Cerebellar nuclear complex (tissue), 1 donor: Measurements from ENCODE around the gene RRP1.
"Not testable (repeated sequence)": the region's sequence is repeated elsewhere in the genome, so short reads cannot be mapped to it uniquely, and the experiment has no call there.

Source experiments
- DNase-seq, 2 experiments: peaks; one replicate each; lab custom pipeline; 2025; lab: John Stamatoyannopoulos, UW

RRP1 gene

GRCh38 chr21:43836616-43837015 lies 47.2 kb downstream of the RRP1 start:
- DNase-seq = no peak

DNA sequence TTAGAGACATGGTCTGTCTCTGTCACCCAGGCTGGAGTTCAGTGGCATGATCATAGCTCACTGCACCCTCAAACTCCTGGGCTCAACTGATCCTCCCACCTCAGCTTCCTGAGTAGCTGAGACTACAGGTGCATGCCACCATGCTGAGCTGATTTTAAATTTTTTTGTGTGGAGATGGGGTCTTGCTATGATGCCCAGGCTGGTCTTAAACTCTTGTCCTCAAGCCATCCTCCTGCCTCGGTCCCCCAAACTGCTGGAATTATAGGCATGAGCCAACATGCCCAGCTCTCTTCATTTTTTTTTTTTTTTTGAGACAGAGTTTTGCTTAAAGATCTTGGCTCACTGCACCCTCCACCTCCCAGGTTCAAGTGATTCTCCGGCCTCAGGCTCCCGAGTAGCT lies 50.9 kb downstream of the RRP1 start:
- DNase-seq = no peak

GRCh38 chr21:43842742-43843141 lies 53.4 kb downstream of the RRP1 start:
- no peak for DNase-seq

DNA sequence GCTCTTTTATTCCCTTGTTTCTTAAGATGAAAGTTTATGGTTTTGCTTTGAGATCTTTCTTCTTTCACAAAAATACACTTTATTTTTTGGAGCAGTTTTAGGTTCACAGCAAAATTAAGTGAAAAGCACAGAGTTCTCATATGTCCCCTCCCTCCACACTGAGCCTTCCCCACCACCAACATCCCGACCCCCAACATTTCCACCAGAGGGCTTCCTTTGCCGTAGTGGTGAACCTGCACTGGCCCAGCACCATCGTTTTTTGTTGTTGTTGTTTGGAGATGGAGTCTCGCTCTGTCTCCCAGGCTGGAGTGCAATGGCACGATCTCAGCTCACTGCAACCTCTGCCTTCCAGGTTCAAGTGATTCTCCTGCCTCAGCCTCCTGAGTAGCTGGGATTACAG lies 55.5 kb downstream of the RRP1 start:
- DNase-seq = not testable (repeated sequence)

GRCh38 chr21:43845386-43845785 lies 56.0 kb downstream of the RRP1 start:
- DNase-seq = no peak

DNA sequence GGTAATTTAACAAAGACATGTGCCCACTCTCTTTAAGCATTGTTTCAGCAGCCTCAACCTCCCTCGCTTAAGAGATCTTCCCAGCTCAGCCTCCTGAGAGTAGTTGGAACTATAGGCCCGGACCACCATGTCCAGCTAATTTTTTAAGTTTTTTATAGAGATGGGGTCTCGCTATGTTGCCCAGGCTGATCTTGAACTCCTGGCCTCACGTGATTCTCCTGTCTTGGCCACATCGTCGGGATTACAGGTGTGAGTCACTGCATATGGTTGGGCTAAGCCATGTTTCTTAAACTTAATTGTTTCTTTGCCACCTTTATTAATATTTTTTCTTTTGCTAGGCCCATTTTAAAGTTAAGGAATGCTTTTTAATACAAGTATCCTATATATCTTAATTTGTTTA lies 57.1 kb downstream of the RRP1 start:
- DNase-seq = no peak

GRCh38 chr21:43847301-43847700 lies 57.9 kb downstream of the RRP1 start:
- DNase-seq = no peak

GRCh38 chr21:43848771-43849170 lies 59.4 kb downstream of the RRP1 start:
- DNase-seq = no peak

DNA sequence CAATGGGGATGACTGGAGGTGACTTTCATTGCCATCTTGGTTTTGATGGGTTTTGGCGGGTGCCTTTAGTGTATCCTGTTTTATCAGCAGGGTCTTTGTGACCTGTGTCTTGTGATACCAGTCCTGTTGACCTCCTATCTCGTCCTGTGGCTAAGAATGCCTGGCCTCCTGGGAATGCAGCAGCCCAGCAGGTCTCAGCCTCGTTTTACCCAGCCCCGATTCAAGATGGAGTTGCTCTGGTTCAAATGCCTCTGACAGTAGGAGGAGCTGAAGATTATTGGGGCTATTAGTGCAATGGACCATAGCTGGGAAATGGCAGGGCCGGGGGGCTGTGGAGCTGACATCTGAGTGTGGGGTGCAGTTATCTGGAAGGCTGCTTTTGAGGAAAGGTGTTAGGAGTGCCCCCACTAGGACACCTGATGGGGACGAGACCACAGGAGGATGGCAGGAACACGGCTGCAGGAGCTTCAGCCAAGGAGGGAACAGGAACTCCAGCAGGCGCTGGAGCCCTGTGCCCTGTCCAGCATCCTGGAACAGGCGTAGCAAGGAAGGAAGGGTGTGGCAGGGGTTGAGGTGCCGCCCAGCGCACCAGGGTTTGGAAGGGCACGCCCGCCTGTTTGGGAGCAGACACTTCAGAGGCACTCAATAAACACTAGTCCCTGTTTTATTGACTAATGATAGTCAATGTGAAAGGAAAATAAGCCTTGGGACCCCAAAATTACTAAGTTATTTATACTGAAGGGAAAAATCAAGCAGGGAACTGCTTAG lies 60.3 kb downstream of the RRP1 start:
- DNase-seq = no peak

GRCh38 chr21:43850728-43851295 lies 61.4 kb downstream of the RRP1 start:
- DNase-seq = no peak

DNA sequence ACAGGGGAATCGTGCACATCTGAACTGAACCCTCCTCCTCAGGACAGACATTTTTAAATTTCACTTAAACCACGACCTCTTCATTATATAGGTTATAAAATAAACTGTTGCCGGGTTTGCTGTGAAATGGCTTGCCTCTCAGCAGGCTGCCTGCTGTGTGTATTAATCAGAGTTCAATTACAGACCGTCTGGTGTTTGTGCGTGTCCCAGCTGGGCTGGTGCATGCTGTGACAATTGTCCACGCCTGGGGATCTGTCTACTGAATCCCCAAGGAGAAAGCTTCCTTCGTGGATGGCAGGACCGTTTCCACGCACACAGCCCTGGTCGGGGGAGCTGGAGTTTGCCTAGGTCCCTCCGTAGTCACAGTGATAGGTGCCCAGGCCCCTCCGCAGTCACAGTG lies 62.2 kb downstream of the RRP1 start:
- DNase-seq = no peak

DNA sequence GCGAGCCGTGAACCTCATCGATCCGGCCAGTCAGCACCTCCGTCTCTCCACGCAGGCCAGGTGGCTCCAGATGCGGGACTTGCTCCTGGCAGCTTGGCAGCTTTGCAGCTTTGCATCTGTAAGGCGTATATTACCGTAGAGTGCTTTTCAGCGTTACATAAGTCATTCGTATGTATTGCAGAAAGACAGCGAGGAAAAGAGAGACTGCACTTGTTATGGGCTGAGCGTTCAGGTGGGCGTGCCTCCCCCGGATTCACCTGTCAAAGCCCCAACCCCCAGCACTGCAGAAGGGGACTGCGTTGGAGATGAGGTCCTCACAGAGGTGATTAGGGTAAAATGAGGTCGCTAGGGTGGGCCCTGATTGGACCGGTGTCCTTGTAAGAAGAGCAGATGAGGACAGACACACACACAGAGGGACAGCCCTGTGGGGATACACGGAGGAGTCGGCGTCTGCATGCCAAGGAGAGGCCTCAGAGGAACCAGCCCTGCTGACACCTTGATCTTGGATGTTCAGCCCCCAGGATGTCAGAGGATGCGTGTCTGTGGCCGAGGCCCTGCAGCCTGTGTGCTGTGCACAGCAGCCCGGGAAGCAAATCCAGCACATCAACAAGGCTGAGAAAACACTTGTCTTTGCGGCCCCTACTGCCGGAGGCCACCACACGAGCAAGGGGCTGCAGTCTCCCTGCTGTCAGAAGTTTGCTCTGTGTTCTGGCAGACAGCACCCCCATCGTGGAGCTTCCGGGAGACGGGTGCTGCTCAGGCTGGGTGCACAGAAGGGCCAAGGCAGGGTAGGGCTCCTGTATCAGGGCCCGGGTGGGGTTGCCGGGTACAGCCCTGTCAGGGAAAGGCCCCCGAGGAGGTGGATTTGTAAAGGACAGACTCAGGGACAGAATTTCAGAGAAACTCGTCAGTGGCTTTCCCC lies 64.7 kb downstream of the RRP1 start:
- DNase-seq = no peak
